GM21825 (cell line): ENCODE data around the gene DCBLD1.
A peak's percentile ranks its signal among the peaks of the same experiment; 100 is the strongest.

Source experiments
- ATAC-seq: cut with Tn5 transposase; IDR thresholded peaks from one replicate; pipeline ENCODE4 v1.9.1; 2021; ENCODE audit warnings: mild to moderate bottlenecking, moderate library complexity; ENCODE audit not compliant: unreplicated experiment

DCBLD1 gene

DNA sequence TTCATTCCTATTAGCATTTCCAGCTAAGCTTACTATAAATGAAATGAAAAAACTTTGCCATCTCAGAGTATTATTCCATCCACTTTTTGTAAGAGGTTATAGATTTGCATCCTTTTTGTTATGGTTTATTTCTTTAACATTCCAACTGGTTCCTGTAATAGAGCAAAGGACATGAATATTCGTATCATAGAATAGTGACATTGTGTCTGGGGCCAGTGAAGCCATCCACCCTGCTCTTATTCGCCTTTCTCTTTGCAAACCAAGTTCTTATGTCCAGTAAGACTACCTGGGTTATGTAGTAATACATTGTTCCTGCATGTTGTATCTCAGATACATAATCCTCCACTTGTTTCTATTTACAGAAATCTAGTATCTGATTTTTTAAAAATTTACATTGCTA is 43.1 kb downstream of the DCBLD1 start:
- no peak for ATAC-seq

DNA sequence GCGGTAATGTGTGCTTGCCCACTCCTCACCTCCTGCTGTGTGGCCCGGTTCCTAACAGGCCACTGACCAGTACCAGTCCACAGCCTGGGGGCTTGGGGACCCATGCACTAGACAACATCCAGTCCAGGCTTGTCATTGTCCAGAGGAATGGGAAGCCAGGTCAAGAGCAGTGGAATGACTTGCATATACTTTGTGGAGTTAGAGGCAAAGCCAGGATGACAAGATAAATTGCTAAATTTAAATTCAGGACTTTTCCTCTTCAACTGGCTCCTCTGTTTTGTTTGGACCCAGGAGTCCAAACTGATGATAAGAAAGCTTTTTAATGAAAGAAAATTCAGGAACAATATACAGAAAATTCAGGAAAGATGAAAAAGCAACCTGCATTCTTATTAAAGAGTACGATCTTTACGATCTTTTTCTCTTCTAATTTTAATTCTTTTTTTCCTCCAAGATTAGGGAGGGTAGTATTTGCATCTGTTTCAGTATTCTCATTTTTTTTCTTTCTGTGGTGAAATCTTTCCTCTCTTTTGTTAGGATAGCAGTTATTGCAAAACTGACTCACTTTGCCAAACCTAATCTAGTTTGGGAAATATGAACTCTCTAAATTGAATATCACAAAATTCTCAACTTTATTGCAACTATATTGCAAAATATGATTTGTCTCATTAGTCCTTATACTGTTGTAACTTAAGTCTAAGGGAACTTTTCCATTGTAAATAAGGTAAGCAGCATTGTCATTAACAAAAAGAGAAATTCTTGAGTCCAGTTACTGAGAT is 48.2 kb downstream of the DCBLD1 start:
- ATAC-seq = no peak

DNA sequence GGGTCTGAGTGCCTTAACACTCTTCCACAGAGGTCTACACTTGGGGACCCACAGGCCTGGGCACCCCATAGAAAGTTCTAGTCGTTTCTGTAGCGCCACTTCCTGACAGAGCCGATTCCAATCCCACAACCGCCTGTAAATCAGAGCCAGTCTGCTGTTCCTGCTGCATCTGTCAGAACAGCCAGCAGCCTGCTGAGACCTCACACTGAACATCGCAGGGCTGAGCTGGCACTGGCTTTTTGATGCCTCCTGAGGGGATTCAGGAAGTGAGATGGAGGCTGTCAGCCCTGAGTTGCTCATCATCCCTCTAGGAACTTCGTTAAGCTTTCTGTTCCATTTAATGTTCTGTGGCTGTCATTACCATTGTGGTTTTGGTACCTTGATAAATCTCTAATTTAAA is 48.9 kb downstream of the DCBLD1 start:
- ATAC-seq = no peak

DNA sequence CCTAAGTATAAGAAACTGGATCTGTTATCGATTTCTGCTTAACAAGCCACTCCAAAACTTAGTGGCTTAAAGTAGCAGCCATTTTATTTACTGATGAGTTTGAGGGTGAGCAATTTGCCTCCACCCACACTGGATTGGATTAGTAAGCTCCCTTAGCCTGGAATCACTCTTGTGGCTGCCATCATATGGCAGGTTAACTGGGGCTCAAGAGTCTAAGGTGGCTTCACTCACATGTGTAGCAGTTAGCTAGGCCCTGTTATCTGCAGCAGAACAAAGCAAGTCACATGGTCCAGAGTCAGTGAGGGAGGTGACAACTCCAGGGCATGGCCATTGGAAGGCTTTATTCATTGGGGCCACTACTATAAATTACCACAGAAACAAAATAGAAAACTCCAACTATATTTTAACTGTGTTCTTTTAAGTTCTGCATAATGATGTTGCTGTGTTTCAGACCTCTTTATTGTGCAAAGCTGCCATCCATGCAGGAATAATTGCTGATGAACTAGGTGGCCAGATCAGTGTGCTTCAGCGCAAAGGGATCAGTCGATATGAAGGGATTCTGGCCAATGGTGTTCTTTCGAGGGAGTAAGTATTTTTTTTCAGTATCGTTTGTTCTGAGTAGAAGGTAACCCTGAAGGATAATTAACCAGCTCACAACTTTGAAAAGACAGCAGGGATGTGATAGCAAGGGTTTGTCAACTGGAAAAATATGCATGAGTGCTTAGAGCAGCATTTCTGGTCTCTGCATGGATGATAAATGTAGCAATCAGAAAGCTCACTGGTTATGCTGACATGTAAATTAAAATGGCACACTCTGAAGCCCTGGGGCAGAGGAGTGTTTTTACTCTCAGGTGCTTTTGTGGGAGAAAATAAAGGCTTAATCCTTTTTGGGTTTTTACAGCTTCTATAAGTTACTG is 49.6 kb downstream of the DCBLD1 start:
- no peak for ATAC-seq

DNA sequence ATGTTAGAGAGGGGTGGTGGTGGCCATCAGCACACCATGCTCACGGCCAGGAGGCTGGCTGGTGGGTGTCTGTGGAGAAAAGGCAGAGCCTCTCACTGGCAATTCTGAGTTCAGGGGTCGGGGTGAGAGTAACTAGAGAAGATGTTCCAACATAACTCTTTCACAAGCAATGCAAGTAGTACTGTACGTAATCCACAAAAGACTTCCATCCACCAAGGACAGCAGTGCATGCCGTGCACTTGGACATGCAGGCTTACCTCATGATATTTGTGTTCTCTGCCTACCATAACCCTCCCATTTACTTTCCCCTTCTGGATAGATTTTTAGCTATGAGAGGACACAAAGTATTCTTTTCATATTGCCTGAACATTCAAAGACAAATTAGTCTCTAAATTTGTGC is 51.3 kb downstream of the DCBLD1 start:
- ATAC-seq = no peak

DNA sequence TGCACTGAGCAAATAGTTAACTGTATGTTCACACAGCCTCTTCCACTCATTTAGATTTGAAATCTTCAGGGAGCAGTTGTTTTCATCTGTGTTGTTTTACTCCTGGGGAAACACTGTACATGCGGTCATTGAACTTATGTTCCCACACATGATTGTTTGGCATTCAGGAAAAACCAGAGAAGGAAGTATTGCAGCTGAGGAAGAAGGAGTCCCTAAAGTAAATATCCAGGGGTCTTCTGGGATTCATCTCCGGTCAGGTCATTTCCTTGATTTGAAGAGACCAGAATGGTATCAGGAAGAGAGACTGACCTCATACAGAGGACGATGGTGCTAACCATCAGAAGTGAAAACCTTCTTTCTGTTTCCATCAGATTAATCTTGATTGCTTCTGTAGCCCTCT is 52.5 kb downstream of the DCBLD1 start:
- ATAC-seq = no peak

DNA sequence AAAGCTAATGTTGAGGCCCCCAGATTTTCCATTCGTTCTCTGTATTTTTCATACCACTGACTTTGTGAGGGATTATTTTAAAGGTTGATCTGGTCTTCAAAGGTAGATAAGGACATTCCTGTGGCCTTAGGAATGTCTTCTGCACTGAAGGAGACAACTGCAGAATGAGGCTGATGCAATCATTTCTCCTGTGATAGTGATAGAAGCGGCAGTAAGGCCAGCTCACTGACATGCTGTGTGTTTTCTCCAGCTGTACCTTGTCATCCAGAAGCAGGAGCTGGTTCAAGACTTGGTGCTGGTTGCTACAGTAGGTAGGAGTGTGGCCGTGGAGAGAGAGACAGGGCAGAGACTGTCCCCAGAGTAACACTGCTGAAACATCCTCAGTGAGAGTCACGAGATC is 53.8 kb downstream of the DCBLD1 start:
- no peak for ATAC-seq

DNA sequence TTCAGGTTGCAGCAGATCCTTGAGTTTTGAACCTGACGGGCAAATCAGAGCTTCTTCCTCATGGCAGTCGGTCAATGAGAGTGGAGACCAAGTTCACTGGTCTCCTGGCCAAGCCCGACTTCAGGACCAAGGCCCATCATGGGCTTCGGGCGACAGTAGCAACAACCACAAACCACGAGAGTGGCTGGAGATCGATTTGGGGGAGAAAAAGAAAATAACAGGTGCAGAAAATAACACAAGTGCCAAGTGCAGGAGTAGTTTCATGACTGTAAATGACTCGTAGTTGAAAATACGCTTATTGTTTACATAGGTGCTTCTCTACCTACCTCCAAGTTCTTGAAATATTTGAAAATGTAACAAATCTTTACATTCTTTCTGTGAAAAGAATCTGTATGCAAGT is 56.1 kb downstream of the DCBLD1 start:
- no peak for ATAC-seq

DNA sequence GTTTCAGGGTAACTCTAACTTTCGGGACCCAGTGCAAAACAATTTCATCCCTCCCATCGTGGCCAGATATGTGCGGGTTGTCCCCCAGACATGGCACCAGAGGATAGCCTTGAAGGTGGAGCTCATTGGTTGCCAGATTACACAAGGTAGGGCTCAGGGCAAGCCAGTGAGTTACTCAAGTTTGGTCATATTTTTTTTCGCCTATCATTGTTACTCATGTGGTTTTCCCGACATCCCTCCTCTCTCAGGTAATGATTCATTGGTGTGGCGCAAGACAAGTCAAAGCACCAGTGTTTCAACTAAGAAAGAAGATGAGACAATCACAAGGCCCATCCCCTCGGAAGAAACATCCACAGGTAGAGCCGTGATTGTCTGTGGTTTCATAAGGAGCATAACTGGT is 58.2 kb downstream of the DCBLD1 start:
- no peak for ATAC-seq

DNA sequence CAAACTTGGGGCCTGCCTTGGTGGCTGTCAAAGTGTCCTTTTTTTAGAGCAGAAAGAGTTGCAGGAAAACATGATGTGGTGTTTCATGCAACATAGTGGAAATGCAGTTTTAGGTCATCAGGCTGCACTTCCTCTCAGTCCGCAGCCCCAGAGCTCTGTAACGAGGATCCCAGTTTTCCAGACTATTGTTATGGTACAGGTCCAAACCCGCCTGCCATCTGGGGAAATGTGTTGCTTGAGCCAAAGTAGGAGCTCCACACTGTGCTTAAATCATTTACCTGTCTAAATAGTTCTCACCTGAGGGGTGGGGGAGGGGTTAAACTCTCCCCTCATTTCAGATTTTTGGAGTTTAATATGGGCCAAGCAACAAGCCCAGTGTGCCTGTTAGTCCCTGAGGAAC is 60.0 kb downstream of the DCBLD1 start:
- ATAC-seq = no peak

DNA sequence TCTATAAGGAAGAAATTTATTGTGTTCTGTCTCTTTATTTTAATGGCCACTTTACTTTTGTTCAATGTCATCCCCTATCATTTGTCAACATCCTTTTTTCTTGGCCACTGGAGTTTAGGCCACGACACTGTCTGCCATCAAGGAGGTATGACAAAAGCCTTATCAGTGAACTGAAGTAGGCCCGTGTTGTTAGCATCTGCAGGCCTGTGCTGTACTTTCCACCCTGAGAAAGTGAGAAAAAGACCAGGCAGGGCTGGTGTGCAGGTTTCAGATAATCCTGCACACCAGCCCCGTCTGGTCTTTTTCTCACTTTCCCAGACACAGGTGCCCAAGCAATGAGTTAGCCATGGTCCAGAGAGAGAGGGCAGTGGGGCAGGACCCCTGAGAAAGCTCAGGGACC is 62.2 kb downstream of the DCBLD1 start:
- ATAC-seq = no peak

DNA sequence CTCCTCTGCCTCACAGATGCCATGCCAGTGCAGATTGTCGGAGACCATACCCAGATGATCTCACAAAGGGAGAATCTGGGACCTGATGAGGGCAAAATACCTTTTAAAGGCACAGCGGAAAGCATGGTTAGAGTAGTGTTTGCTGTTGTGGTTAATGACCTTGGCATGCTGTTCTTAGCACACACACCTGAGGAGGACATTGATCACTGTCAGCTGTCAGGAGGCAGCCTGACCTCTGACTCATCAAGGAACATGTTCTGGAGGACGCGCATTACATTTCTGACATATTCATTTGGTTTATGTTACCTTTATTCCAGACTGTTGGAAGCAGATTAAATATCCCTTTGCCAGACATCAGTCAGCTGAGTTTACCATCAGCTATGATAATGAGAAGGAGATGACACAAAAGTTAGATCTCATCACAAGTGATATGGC is 62.7 kb downstream of the DCBLD1 start:
- no peak for ATAC-seq

DNA sequence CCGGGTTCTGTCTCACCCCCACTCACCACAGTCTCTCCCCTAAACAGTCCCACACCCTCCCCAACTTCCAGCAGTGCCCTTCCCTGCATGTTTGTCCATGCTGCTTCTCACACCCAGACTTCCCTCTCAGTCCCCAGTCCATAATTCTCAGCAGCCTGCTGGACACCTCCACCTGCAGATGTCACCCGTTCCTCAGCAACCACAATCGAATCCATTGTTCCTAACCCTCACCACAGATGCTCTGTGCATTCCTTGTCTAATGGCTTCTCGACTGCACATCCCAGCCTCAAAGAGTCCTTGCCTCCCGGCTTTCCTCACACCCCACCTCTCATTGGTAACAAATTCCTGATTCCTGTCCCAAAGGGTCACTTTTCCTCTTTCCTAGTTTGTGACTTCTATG is 64.2 kb downstream of the DCBLD1 start:
- ATAC-seq = no peak

DNA sequence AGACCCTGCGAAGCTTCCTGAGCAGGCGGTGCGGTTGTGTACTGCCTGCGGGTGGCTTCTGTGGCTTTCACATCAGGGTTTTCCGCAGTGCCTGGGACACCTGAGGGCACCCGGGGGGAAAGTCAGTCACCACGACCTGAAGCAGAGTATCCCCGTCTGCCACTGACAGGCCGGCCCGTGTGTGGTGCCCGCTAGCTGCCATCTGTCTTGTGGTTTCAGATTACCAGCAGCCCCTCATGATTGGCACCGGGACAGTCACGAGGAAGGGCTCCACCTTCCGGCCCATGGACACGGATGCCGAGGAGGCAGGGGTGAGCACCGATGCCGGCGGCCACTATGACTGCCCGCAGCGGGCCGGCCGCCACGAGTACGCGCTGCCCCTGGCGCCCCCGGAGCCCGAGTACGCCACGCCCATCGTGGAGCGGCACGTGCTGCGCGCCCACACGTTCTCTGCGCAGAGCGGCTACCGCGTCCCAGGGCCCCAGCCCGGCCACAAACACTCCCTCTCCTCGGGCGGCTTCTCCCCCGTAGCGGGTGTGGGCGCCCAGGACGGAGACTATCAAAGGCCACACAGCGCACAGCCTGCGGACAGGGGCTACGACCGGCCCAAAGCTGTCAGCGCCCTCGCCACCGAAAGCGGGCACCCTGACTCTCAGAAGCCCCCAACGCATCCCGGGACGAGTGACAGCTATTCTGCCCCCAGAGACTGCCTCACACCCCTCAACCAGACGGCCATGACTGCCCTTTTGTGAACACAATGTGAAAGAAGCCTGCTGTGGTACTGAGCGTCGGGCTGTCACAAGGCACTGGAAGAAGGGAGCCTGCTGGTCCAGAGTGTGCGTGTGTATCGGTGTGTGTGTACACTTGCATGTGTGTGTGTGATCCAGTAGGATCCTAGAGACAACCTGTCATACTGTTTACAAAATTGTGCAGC is 65.5 kb downstream of the DCBLD1 start:
- peak; percentile 62 for ATAC-seq

DNA sequence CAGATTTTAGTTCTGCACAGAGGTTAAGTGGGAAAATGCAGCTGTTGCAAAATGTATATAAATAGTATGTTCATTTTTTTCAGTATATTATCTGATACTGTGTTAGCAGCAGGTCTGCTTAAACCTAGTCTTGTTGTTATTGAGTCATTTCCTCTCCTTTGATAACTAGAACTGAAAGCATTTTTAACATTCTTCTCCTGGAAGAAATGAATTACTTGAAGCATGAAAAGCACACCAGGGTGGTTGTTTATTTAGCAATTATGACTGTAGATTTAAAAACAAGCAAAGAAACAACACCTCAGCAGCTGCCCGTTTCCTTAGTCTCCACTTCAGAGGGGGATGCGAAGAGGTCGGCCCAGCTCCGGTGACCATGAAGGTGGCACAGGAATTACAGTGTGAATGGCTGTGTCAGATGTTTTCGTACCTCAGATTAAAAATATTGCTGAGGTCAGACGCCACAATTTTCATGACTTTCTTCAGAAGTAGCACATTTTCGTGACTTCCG is 66.4 kb downstream of the DCBLD1 start:
- ATAC-seq = no peak

DNA sequence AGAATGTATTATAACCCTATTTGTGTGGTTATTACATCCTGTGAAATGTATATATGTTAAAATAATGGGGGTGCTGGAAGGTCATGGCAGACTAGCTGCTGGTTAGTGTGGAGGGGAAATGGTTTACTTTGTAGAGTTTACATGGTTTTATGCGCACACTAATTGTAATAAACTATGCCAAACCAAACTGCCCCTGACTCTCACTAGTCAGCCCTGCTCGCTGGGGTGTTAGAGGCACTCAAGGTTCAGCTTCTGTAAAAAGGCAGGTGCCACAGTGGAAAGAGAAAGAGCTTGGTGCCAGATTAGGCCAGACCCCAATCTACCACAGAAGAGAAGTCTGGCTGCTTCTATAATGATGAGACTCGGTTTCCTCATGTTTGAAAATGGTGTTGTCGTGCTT is 67.1 kb downstream of the DCBLD1 start:
- ATAC-seq = no peak

DNA sequence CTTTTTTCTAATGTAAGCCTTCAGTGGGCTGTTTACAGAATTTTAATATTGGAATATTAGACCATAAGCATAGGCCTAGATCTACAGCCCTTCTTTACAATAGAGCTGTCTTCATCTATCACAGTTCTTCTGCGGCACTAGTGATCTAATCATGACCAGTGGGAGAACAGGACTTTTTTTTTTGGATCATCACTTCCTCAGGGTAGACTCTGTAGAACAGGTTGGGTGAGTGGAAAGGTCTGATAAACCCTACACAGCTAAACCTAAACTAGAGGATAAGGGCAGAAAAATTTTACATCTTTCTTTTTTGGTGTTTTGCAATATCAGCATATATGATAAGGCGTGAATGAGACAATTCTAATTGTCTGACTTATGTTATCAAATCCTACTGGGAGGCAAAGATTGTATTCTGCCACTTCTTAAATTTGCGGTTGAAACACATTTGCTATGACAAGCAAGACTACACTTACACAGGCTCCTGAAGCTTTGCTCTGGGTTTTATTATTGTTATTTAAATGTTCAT is 67.7 kb downstream of the DCBLD1 start:
- no peak for ATAC-seq

DNA sequence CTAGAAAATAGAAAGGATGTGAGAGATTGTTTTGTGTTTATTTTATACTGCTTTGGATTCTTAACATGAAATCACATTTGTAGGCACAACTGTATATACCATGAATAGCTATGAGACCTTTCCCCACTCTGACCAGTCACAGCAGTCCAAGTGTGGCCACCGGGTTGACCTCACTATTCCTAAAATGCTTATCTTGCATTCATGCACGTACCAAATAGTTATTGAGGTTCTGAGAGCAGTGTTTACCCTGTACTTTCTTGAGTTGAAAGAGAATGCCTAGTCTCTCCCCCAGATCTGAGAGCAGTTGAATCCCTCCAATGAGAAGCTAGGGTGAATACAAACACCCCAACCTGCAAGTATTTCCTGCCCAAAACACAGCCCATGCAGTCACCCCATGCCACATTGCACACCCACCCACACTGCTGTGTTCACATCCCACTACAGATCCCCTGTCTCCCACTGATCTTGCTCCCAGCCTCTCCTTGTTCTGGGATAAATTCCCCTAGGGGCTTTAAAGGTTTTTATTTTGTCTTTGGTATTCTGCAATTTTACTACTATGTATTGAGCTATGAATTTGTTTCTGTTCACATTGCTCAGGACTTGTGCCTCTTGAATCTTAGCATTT is 68.3 kb downstream of the DCBLD1 start:
- ATAC-seq = no peak

DNA sequence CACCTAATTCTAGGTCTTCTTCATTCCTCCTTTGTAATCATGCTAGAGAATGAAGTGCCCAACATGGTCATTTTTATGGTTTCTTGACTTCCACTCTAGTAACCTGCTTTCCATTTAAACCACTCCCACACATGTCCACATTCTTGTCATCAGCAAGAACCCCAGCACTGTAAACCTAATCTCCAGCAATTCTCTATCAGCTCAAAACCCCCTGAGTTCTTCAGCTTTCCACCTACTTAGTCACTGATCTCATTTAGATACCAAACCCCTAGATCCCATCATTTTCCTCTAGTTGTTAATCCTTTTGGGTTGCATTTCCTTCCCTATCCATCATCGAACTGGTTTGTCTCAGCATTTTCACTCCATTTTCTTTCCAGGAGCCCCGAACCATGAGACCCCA is 70.1 kb downstream of the DCBLD1 start:
- no peak for ATAC-seq

DNA sequence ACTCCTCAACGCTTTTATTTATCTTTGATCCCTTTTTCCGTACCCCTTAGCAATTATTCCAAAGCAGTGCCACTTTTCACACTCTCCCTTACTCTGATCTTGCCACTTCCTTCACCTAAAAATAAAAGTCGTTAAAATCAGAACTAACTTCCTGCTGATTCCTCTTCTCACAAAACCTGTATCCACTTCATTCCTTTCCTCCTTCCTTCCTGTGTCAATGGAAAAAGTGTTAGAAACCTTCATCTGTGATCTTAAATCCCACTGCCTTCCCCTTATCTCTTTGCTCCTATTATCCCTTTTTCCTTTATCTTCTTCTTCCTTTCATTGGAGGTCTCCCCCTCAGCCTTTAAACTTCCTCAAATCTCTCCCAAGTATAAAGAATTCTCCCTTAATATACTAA is 70.7 kb downstream of the DCBLD1 start:
- no peak for ATAC-seq
